Fibroblast of skin of scalp (primary cell): ENCODE data around the gene SP100. TPM values are rescaled to one million over a fixed set of nuclear protein-coding genes. Genes with fewer than 3 reads are reported as not detected.
"Not testable (repeated sequence)": the region's sequence is repeated elsewhere in the genome, so short reads cannot be mapped to it uniquely, and the experiment has no call there.

ENCODE experiments used
- DNase-seq: peaks from one replicate; pipeline ENCODE4 v3.0.0-alpha.2; 2013
- polyA plus RNA-seq, 2 experiments: library from polyadenylated mRNA; unstranded; fragments of 120-200 nt; gene quantifications; one replicate each; pipeline ENCODE4 v1.2.1, GENCODE V29; 2013; ENCODE audit not compliant: insufficient read length in 2 of 2

The SP100 gene
- polyA plus RNA-seq (2013, experiment 1 of 2; ENCODE audit: insufficient read length) = 61.6 TPM
- polyA plus RNA-seq (2013, experiment 2 of 2; ENCODE audit: insufficient read length) = 57.1 TPM

DNA sequence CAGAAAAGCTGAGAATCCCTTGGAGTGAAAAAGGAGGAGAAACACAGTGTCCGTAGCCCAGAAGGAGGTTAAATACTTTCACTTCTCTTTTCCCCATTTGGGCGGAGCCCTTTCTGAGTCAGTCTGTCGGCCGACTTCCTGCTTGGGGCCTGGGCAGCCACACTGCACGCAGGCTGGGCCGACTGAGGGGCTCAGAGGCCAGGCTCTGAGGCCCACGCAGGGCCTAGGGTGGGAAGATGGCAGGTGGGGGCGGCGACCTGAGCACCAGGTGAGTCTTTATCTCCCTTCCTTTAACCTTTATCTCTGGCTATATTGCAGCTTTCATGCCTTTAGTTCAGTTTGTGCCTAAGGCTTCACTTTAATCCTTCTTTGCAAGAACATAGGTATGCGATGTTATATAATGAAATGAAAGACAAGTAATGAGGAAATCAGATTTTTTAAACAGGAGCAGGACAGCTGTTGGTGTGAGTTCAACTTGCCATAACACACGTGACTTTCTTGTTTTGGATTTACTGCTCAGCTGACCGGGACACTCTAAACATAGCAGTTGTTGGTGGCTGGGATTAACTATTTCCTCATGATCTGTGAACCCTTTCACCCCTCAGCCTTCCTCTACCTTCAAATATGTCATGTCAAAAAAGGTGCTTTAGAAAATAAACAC lies at the start of gene SP100:
SP100 (plus strand) TSS at position 141 of the 661 bp plus-strand sequence; CDS start at position 237, 96 bp downstream.
- peak; percentile 88 for DNase-seq

DNA sequence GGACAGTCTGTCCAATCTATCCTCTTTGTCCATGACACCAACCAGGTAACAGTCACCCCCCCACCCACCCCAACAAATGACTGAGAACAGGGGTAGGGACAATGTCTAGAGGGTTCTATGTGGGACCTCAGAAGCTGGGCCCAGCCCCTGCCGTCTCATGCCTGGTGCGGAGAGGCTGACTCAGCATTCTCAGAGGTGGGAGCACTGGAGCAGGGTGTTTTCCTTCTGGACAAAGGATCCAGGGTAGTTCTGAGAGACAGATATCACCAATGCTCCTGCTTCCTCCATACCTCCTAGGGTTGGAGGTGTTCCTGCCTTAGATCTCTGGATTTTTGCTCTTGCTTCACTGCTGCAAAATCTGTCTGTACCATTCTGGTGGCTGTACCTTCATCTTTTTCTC lies 33.9 kb upstream of the SP100 start:
- DNase-seq = no peak

DNA sequence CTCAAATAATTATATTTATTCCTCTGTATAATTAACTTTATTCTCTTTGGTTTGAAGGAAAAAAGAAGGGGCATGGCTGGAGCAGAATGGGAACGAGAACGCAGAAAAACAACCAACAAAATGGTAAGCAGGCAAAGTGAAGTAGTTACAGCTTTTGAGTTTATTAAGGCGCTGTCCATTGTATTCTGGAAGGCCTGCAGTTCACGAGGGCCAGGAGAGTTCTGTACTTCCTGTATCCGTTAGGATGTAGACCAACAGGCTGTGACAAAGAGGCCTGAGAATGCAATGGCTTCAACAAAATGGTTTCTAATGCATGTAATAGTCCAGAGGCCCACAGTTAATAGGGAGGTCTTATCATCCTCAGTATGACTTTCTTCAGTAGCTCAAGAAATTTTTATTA lies 32.5 kb upstream of the SP100 start:
- DNase-seq = no peak

DNA sequence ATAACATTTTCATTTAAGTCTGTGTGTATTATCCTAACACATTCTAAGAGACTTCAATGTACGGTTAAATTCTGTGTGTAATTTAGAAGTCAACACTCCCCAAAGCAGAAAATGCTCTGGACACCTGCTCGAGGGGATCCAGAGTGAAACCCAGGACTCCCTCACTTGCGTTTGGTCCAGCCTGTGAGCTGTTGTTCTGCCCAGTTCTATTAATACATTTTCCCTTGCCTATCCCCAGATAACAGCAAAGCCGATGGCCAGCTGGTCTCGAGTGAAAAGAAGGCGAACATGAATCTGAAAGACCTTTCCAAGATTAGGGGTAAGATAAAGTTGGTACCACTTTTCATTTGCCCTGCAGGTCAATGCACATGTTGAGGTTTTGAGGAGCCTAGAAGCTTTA lies 31.0 kb upstream of the SP100 start:
- DNase-seq = no peak

DNA sequence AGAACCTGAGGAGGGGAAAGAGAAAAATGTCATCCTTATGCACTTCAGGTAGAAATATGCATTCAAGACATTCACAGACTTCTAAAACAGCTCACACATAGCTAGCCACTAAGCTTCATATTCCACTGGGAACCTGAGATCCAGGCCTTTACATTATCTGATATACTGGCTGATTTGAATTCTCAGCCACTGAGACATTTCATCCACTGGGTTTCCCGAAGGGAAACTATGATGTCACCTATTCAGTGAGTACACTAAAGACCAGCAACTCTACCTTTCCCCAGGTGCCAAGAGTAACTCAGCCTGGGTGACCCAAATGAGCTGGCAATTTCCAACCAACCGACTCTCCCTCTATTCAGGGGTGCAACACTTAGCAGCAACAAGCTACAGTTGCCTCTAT lies 21.7 kb upstream of the SP100 start:
- no peak for DNase-seq

DNA sequence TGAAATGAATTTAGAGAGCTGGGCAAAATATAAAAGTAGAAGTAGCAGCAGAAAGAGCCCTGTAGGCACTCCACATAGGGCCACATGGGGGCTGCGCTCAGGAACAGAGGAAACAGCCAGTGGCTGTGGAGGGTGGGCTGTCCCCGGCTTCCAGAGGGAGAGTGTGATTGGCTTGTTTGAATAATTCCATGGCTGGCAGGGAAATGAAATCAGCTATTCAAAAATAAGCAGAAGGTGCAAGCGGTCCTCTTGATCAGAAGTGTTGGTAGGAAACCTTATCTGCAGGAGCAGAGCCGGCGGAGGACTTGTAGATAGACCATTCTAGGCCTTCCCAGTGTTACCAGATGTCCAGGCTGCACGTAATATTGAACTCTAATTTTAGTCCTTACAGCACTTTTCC lies 17.3 kb upstream of the SP100 start:
- DNase-seq = not testable (repeated sequence)

DNA sequence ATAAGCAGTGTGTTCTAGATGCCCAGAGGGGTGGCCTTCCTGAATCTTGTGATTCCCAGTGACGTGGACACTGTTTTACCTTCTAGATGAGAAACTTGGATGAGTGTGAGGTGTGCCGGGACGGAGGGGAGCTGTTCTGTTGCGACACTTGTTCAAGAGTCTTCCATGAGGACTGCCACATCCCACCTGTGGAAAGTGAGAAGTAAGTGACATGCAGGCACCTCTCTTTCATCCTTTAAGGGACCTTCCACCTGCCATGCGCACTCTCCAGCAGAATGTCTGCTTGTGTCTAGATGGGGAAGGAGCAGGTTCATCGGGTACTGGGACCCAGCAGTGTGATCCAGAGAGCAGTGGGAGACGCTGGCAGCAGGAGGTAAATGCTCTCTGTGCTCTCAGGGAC lies 16.0 kb upstream of the SP100 start:
- DNase-seq = no peak

DNA sequence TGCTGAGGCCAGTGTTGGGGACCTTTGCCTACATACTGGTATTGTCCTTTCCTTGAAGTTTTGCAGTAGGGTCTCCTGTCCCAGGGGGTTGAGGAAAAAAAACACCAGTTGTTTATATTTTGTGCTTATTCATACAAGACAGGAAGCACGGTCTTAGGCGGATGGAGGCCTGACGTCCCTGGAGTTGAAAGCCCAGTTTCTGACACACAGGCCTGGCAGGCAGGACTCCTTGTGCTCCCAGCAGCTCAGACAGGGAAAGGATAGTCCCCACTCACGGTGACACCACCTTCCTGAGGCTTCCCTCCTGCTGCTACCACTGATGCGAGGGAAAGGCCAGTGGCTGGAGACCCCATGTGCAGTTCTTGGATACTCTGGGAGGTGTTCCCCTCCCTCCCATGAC lies 15.5 kb upstream of the SP100 start:
- no peak for DNase-seq

DNA sequence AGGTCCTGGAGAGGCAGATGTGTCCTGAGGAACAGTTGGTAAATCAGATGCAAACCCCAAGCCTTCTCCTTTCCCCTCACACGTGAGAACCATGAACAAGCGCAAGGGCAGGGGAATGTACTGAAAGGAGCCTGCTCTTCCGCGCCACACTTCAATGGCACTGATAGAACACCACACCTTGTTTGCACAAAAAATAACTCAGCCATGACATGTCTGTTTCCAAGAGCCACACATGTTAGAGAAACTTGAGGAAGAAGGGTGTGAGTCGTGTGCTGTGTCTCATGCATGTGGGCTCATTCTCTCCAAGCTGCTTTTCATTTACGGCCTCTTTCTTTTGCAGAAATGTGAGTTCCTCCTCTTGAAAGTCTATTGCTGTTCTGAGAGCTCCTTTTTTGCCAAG lies 15.0 kb upstream of the SP100 start:
- not testable (repeated sequence) for DNase-seq

DNA sequence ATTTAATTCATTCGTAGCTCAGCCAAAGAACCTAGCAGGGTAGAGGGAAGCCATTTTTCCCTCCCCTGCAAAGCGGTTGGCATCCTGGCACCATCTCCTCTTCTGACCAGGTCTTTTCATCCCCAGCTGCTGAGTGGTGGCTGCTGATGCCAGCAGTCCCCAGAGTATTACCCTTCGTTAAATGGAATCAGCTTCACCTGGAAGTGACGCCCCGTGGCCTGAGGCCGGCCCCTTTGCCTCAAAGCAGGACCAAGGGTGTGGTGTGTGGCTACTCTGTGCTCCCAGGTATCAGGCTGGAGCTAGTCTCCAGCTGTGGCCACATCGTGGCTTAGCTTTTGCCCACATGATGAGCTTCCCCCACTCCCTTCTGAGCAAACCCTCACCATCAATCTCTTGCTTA lies 12.3 kb upstream of the SP100 start:
- DNase-seq = no peak

DNA sequence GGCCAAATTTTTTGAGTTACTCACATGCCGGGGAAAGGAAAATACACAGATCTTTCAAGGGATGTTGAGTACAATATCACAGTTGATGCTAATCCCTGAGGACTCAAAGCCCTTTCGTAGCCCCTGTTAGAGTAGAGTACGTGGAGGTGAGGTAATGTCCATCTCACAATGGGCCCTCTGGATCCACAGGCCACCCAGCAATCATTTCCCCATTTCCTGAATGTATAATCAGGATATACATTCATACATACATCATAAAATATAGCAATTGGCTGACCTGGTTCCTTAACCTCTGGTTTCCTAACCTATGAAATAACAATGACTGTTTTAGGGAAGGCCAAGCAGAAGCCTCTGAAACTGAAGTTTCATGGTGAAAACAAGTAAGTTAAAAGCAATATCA lies 10.2 kb upstream of the SP100 start:
- DNase-seq = no peak

DNA sequence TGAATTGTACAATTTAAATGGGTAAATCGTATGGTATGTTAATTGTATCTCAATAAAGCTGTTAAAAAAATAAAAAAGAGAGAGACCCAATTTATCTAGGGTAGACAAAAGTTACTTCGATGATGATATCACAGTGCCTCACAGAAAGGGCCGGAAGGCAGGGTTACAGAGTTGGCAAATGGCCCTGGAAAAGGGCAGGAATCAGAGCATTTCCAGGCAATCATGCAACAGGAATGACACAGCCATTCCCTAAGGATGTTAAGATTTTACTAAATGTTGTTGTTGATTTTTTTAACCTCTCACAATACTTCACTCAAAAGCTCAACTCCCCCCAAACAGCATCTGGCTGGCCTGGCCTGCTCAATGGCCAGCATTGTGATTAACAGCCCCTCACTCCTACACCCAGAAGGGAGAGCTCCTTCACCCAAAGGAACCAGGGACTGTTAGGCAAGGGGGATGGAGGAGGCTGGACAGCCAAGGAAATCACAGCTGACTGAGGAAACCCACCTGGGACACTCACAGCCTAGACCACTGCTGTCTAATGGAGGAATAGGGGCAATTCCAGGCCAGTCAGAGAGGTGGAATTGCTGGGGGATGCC lies 7.7 kb upstream of the SP100 start:
- DNase-seq = peak; percentile 84

DNA sequence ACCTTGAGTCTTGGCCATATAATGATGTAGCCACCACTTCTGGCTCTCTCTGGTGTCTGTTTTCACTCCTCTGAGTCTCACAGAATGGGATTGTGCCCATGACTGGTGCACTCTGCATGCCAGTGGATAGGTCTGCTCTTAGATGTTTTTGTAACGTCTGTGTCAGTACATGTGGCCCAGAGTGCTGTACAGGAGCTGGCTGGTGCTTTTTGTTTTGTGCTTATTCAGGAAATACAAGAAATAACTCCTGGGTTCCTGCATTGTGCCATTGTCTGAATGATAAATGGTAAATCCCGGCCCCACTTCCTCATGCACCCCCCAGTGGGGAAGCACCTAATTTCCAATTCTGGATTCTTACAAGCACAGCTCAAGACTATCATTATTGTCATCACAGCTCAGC lies 6.7 kb upstream of the SP100 start:
- DNase-seq = not testable (repeated sequence)

DNA sequence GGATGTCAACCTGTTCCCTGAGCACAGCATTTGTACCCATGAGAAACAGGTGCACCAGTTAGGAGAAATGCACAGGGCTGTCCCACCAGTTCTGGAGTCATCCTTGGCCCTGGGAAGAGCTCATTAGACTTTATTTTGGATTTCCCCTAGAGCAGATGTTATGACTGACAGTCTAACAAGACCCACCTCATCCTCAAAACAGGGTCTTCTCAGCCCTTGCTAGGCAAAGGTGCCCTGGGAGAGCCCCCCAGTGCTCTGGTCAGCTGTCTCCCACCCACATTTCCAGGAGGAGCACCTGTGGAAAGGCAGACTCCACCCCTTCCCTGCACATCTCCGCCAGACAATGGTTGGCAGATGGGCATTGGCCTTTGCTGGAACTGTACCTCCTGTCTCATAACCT lies 5.7 kb upstream of the SP100 start:
- no peak for DNase-seq

DNA sequence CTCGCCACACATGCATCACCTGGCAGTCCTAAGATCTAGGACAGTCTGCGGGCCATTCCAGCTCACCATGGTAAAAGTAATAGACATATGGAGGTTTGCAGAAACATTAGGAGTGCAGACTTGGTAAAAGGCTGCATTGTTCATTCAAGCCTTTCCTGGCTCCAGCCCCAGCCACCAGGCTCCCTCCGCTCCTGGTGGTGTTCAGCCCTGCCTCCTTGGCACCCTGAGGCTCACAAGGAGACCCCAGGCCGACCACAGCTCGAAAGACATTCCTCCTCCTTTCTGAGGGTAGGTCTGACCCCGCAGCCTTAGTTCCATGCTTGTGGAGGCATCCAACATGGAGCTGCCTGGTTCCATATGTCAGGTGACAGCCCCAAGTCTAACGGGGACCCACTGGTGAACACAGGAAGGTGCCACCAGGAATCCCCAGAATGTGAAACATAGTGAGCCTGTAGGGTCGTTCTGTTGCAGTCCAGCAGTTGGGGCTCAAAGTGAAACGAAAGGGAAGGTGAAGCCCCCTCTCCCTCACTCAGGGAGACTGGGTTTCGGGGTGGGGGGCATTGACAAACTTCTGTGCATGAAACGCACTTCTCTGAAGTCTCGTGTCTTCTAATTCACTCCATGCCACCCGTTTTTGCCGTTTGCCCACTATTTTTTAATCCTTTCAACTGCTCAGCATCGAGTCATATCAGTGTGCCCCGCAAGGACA lies 5.0 kb upstream of the SP100 start:
- DNase-seq = no peak

DNA sequence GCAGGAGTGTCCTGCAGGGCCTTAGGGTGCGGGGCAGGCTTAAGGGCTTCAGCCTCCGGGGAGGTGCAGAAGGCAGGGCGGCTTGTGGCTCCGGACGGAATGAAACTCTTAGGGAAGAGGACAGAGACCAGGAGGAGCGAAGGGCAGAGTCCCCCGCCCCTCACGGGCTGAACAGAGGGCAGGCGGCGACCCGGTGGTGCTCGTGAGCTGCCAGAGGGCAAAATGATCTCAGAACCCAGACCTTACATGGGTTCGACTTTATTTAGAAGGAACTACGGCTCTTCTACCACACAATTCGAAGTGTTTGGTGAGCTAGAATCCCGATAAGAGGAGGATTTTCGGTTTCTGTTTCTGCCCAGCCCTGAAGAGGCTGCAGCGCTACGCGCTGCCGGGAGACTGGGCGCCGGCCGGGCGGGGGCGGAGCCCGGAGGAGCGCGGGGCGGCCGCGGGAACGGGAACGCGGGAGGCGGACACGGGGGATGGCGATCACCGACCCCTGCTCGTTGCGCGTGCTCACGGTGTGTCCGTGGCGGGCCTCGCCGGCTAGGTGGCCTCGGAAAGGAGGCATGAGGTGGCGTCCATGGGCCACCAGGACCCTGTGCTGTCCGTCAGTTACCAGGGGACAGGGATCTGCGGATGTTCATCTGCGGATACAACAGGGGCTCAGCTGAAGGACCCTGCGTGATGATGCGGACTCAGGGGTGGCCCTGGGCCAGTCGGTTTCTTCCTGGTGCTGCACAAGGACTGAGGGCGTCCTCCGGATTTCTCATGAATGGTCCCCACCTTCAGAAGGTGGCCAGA lies 4.2 kb upstream of the SP100 start:
- DNase-seq = peak; percentile 61

DNA sequence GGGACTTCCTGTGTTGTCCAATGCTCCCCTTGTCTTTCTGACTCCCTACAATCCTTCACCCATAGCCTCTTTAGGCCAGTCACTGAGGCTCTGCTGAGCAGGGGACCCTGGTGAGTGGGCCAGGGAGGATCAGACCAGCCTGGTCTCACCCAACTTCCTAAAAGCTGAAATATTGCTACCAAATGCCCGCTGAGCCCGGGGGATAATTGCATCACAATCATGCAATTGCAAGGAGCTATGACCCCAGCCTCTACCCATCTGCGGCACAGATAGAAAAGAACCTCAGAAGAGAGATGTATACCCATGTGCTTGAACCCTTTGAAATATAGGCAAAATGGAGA lies 3.7 kb upstream of the SP100 start:
- DNase-seq = no peak

DNA sequence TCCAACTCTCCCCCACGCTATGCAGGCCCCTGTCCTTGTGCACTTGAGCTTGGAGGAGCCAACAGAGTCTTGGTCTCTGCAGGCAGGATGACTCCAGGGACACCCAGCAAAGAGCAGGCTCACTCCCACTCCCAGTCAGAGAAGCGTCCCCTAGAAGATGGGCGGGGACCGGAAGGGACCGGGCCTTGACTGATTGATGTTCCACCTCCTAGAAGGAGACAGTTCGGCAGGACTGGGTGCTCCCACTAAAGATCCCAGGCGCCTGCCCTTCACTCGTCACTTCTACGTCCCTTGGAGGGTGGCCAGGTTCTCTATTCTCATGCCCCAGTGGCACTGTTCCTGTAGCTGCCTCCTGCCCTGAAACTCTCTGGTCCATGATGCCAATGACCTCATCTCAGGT lies 3.2 kb upstream of the SP100 start:
- no peak for DNase-seq

DNA sequence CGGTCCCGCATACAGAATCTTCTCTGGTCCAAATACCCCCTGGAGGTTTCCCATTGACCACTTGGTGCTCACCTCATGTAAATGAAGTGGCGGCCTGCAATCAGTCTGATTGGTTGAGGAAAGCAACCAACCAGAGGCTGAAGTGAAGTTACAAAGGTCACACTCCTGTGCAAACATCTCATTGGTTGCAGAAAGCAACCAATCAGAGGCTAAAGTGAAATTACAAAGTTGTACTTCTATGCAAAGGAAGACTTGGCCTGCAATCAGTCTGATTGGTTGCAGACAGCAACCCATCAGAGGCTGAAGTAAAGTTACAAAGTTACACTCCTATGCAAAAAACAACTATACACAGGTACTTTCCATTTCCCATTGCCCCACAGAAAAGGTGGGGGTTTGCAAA lies 2.5 kb upstream of the SP100 start:
- DNase-seq = no peak

DNA sequence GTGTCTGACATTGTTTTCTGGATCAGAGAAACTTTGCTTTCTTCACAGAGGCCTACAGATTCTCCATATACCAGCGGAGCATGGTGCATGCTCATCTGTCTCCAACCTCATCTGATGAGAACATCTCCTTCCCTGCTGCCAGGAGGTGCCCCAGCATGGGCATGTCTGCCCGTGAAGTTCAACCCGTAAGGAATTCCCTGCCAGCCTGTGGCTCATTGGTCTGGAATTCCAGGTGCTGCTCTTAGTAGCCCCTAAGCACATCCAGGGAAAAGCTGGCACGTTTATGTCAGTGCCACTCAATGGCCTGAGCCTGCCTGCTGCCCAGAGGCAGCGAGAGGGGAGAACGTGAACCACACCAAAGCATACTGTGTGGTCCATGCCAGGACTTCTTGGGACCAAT lies 1.7 kb upstream of the SP100 start:
- DNase-seq = no peak

DNA sequence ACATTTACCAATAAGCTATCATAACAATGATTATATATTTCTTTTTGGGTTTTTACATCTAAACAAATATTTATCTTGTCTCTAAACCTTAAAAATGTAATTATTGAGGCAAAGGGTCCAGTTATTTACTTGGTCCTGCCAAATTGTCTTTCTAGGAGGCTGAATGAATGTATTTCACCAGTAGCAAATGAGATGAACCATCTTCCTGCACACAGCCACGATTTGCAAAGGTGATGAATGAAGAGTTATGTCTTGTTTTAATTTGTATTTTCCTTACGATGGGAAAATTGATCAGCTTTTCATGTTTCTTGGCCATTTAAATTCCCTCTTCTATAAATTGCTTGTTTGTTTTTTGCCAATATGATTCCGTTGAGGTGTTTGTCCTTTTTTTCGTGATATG lies 1.4 kb downstream of the SP100 start:
- no peak for DNase-seq

DNA sequence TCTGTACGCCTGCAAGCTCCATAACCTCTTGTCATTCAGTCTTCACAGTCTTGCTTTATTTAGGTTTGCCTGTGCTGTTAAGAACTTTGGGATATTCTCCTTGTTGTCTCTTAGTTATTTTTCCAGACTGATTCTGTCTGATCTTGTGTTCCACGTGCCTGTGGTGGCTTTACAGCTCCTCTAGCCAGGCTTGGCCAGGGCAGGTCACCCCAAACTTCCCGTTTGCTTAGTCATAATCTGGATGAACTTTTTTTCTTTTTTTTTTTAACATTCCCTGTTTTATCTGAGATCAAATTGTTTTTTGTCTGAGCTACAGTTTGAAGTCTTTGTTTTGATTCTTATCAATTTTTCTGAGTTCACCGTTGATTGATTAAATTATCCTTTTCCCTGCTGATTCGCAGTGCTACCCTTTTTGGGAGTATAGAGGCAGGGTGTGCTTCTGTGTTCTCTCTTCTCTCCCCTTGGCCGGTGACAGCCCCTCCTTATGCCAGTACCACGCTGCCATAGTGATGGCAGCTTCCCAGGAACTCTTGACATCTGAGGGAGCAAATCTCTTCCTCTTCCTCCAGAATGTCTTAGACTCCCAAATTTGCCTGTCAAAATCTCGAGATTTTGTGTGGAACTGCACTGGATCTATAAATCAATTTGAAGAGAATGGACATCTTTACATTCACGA lies 2.5 kb downstream of the SP100 start:
- peak; percentile 36 for DNase-seq

DNA sequence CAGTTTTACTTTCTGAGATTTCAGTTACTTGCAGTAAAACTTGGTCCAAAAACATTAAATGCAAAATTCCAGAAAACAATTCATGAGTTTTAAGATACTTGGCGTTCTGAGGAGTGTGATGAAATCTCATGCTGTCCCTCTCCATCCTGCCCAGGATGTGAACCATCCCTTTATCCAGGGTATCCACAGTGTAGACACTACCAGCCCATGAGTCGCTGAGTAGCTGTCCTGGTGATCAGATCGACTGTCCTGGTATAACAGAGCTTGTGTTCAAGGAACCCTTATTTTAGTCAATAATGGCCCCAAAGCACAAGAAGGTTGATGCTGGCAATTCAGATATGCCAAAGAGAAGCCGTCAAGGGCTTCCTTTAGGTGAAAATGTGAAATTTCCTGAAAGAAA lies 3.2 kb downstream of the SP100 start:
- DNase-seq = no peak
